HL-60 (cell line): ENCODE measurements around the gene KRCC1.

Source experiments
- DNase-seq, 2 experiments: peaks; one replicate each; pipeline ENCODE4 v3.0.0-alpha.2; 2010 to 2020; ENCODE audit warnings: low read depth in 1 of 2, low spot score in 1 of 2
- H3K27ac ChIP-seq: fragments of 250-450 bp; sonication (Bioruptor Pico); replicated peaks from 2 replicates; pipeline ENCODE4 v1.5.1; 2020; ENCODE audit warnings: mild to moderate bottlenecking, moderate library complexity
- H3K27me3 ChIP-seq: fragments of 250-450 bp; sonication (Bioruptor Pico); 2 replicates; pipeline ENCODE4 v1.5.1; 2021; ENCODE audit warnings: mild to moderate bottlenecking, moderate library complexity; ENCODE audit not compliant: insufficient read depth, poor library complexity, severe bottlenecking
- H3K4me3 ChIP-seq: replicated peaks from 2 replicates; pipeline ENCODE4 v1.5.1; 2011; ENCODE audit warnings: mild to moderate bottlenecking, control low read depth, low read length; ENCODE audit not compliant: insufficient read depth
- GABPA ChIP-seq: IDR thresholded peaks from 2 replicates; pipeline ENCODE4 v1.6.1; 2012; ENCODE audit warnings: low read depth
- POLR2AphosphoS5 ChIP-seq: IDR thresholded peaks from 2 replicates; pipeline ENCODE4 v1.6.1; 2012; ENCODE audit warnings: low read depth
- SPI1 ChIP-seq: IDR thresholded peaks from 2 replicates; pipeline ENCODE4 v1.6.1; 2012; ENCODE audit warnings: low read depth, mild to moderate bottlenecking, borderline replicate concordance
- TF ChIP-seq, protein P1 (sequence below): IDR thresholded peaks from 2 replicates; pipeline ENCODE4 v1.6.1; 2012; ENCODE audit warnings: low read depth; ENCODE audit not compliant: insufficient replicate concordance
- TF ChIP-seq, protein P2 (sequence below): IDR thresholded peaks from one replicate; pipeline ENCODE4 v1.5.1; 2011; ENCODE audit warnings: low read length, control low read depth, inconsistent platforms; ENCODE audit not compliant: insufficient read depth

The KRCC1 gene

DNA sequence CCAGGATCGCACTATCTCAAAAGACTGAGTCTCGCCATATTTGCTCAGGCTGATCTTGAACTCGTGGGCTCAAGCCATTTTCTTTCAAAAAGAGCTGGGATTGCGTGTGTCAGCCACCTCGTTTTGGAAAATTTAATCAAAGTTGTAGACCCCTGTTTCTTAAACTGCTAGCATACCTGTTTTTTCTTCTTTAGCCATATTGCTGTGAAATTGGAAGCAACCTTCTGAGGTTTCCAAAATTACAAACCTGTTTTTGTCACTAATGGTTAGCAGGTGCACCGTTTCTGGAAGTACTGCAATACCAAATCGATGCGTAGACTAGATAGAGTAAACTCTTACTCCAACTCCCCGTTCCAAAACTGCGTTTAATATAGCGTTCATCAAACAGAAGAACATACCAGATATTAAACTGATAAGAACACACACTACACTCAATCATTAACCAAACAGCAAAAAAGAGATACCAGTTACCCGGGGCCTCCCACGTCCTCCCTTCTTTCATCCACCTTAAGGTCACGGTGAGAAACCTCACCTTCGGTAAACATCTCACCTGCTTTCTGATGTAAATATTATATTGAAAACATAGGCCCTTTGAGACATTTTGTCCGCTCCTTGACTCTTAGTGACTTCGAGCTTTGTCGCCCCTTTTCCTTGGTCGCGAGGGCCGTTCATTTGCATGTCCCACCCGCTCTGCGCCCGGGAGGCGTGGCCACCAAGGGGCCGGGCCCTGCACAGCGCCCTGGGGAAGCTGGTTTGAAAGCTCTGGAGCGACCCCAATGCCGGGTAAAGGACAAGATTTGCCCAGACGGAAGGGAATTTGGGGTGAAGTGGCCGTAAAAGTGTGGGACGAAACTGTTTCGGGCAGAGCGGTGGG lies 39.3 kb downstream of the KRCC1 start, which contains the start of gene RNU2-63P:
TSS of gene RNU2-63P (minus strand) at position 462 of the 874 bp plus-strand sequence.
- TF ChIP-seq POLR2AphosphoS5 (peak; percentile 95), SPI1 (no peak)
- Histone ChIP-seq H3K27me3 (no peaks in the 10 kb centered on the region), H3K4me3 (peak within 1 kb of the TSS; percentile 75), H3K27ac (peak within 1 kb of the TSS; percentile 96)
- peak; percentile 31 to 77 for DNase-seq

DNA sequence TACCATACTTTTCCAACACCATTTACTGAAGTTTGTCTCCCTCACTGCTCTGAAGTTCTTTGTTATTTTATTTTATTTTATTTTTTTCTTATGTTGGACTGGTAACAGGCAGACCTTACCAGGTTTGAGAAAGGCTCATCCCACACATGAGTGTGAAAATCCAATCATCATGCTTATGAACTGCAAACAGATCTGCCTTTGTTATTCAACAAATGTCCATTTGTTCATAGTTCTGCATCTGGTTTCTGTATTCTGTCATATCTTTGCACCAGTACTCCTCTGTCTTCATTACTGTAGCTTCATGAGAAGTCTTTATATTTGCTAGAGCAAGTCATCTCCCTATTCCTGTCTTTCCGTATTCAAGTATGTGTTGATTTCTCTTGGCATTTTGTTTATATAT lies 44.6 kb downstream of the KRCC1 start:
- no peak overlapping the region for H3K27ac ChIP-seq
- no peaks in the 10 kb centered on the region for H3K27me3 ChIP-seq
- DNase-seq, result no peak
- TF ChIP-seq POLR2AphosphoS5, result no peak
- TF ChIP-seq, protein P1, sequence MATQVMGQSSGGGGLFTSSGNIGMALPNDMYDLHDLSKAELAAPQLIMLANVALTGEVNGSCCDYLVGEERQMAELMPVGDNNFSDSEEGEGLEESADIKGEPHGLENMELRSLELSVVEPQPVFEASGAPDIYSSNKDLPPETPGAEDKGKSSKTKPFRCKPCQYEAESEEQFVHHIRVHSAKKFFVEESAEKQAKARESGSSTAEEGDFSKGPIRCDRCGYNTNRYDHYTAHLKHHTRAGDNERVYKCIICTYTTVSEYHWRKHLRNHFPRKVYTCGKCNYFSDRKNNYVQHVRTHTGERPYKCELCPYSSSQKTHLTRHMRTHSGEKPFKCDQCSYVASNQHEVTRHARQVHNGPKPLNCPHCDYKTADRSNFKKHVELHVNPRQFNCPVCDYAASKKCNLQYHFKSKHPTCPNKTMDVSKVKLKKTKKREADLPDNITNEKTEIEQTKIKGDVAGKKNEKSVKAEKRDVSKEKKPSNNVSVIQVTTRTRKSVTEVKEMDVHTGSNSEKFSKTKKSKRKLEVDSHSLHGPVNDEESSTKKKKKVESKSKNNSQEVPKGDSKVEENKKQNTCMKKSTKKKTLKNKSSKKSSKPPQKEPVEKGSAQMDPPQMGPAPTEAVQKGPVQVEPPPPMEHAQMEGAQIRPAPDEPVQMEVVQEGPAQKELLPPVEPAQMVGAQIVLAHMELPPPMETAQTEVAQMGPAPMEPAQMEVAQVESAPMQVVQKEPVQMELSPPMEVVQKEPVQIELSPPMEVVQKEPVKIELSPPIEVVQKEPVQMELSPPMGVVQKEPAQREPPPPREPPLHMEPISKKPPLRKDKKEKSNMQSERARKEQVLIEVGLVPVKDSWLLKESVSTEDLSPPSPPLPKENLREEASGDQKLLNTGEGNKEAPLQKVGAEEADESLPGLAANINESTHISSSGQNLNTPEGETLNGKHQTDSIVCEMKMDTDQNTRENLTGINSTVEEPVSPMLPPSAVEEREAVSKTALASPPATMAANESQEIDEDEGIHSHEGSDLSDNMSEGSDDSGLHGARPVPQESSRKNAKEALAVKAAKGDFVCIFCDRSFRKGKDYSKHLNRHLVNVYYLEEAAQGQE, result no peak
- TF ChIP-seq SPI1, result no peak
- no peak for TF ChIP-seq GABPA
- TF ChIP-seq, protein P2, sequence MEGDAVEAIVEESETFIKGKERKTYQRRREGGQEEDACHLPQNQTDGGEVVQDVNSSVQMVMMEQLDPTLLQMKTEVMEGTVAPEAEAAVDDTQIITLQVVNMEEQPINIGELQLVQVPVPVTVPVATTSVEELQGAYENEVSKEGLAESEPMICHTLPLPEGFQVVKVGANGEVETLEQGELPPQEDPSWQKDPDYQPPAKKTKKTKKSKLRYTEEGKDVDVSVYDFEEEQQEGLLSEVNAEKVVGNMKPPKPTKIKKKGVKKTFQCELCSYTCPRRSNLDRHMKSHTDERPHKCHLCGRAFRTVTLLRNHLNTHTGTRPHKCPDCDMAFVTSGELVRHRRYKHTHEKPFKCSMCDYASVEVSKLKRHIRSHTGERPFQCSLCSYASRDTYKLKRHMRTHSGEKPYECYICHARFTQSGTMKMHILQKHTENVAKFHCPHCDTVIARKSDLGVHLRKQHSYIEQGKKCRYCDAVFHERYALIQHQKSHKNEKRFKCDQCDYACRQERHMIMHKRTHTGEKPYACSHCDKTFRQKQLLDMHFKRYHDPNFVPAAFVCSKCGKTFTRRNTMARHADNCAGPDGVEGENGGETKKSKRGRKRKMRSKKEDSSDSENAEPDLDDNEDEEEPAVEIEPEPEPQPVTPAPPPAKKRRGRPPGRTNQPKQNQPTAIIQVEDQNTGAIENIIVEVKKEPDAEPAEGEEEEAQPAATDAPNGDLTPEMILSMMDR, result no peak
- no peak overlapping the region for H3K4me3 ChIP-seq

DNA sequence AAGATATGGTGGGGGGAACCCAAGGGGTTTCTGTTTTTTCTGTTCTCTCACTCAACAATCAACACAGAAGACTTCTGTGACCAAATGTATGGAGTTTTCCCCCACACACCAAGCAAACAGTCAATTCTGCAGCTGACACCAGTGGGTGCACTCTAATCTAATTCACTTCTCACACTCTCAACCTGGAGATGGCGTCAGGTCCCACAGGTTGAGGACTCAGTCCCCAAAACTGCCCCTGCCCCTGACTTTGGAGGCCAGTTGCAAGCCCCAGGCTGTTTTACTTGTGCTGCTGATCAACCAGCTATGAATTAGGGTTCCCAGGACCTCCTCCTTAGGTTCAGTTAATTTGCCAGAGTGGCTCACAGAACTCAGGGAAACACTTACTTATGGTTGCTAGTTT lies 45.4 kb downstream of the KRCC1 start:
- Histone ChIP-seq H3K27ac (no peak overlapping the region), H3K4me3 (no peak overlapping the region), H3K27me3 (no peaks in the 10 kb centered on the region)
- DNase-seq, result no peak
- no peak for TF ChIP-seq POLR2AphosphoS5
- TF ChIP-seq GABPA, result no peak
- TF ChIP-seq, protein P1, result no peak
- TF ChIP-seq, protein P2, result no peak
- TF ChIP-seq SPI1, result no peak

DNA sequence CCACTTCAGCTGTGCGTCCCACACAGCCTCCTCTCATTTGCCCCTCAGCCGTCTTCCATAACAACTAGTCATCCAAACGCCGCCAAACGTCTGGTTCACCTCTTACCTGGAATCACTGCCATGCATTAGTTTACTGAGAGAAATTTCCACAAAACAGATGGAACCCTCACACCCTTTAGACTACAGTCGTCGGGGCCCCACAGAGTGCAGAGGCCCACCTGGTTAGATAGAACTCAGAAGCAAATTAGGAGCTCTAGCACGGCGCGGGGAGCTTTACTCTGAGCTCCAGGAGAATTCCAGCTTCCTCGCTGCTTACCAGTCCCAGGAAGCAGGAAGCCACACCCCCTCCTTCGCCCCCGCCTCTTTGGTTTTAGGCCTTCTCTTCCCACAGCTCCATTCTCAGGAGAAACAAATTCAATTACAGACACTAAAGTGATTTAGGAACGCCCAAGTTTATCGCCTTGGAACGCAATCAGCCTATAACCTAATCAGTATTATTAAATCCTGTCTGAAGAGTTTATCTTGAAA lies 48.6 kb downstream of the KRCC1 start:
- no peak overlapping the region for H3K27ac ChIP-seq
- H3K27me3 ChIP-seq, result no peaks in the 10 kb centered on the region
- no peak overlapping the region for H3K4me3 ChIP-seq
- no peak for TF ChIP-seq GABPA
- TF ChIP-seq, protein P1, result no peak
- TF ChIP-seq, protein P2, result no peak
- no peak for TF ChIP-seq SPI1
- TF ChIP-seq POLR2AphosphoS5, result no peak
- no peak for DNase-seq
